Stimulated activated CD8-positive, alpha-beta memory T cell treated with anti-CD3 and anti-CD28 coated beads, Interleukin-4, amount 100 ng/mL, for 4 hours (primary cell): ENCODE data around the gene MBOAT1.
"Not testable (repeated sequence)": the region's sequence is repeated elsewhere in the genome, so short reads cannot be mapped to it uniquely, and the experiment has no call there.

Source experiments
- DNase-seq, 2 donors: peaks; one replicate each; pipeline ENCODE4 v3.0.0-alpha.2; 2020; ENCODE audit warnings: low read depth in 2 of 2, low spot score in 1 of 2

Gene MBOAT1

DNA sequence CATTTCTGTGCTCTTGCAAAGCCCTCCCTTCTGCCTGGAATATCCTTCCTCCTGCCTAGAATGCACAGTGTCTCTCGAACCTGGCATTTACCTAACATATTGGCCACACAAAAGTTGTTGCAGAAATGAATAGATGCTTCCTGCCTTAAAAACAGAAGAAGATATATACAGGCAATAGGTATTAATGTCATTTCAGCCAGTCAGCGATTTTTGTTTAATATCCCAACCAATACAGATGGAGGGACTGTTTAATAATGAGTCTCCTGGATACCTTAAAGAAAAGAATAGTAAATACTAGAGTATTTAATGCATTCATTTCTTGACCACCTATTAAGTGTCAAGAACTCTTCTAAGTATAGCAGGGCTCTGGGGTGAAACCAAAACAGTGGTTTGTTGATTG lies 70.3 kb downstream of the MBOAT1 start:
- no peak for DNase-seq

DNA sequence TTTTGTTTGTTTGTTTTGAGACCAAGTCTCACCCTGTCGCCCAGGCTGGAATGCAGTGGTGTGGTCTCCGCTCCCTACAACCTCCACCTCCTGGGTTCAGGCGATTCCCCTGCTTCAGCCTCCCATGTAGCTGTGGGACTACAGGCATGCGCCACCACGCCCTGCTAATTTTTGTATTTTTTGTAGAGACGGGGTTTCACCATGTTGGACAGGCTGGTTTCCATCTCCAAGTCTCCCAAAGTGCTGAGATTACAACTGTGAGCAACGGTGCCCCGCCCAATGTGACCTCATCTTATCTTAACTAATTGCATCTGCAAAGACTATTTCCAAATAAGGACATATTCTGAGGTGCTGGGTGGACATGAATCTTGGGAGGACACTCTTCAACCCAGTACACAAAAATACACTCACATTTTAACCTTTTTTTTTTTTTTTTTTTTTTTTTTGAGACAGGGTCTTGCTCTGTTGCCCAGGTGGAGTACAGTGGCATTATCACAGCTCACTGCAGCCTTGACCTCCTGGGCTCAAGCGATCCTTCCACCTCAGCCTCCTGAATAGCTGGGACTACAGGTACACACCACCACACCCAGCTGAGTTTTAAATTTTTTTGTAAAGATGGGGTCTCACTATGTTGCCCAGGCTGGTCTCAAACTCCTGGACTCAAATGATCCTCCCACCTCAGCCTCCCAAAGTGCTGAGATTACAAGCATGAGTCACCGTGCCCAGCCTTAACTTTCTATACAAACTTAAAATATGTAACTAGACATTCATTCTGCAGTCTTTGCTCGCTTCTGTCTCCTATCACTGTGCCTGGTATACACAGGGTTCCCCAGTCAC lies 72.9 kb downstream of the MBOAT1 start:
- DNase-seq: not testable (repeated sequence)

DNA sequence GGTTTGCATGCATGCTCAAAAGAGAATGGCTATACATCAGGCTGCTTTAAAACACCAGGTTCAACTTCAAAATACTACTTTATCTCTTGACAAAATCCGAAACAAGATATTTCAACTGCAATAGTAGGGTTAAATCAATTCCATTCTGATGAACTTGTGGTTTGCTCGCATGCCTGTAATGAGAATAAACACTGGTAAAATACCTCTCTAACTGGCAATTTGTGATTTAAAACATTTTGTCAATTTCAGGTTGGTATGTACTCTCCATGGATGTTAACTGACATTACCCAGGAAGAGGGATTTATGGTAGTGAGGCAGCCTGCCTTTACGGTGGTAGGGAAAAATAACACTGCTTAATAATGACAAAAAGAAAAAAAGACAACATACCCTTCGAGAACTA lies 74.4 kb downstream of the MBOAT1 start:
- DNase-seq: no peak

DNA sequence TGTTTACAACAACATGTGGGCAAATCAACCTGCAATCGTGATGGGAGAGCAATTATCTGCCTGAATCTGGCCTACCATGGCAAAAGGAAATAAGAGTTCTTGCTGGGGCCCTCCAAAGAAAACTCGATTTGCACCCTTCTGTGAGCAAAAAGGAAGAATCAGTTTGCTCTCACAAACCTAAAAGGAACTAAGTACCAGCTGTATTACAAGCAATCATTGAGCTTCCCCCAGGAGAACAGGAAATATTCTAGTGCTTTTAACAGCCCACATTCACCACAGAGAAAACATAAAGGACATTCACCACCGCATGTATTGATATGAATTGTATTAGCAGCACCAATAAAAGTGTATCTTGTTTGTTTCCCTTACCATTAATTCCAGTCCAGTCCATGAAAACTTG lies 75.0 kb downstream of the MBOAT1 start:
- no peak for DNase-seq

DNA sequence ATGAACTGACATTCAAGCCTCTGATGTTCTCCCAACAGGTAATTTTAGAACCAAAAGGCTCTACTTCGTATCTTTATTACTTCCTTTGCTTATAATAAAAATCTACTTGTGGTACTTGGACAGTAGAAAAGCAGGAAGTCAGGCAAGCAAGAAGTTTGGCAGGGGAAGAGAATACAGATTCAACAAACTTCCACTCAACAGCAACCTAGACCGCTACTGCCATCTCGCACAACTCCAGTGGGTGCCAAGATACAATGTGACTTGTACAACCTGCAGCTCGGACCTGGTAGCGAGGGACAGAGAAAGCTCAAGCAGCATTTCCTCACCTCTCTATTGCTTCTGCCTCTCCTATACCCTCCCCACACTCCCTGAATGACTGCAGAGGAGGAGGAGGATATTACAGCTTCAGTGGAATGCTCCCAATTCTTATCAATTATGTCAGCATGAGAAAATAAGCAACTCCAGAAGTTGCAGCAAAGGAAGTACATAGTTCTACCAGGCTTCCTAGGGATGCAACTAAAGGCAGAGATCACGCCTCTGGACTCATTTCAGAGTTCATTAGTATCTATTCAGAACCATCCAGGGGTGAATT lies 76.5 kb downstream of the MBOAT1 start:
- no peak for DNase-seq

DNA sequence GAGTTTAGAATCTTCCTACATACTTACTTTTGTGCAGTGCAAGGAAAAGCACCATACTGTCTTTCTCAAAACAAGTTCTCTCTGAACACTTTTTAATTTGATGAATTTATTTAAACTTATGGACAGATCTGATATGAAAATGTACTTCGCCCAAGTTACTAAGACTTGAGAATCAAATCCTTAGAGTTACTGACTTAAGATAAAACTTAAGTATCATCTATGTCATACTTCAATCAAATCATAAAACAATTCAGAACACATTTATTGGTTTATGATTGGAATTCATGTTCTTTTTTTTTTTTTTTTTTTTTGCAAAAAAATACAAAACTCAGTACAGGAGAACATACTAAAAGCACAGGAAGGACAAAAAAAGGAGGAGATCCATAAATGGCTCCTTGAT lies 77.7 kb downstream of the MBOAT1 start:
- no peak for DNase-seq

DNA sequence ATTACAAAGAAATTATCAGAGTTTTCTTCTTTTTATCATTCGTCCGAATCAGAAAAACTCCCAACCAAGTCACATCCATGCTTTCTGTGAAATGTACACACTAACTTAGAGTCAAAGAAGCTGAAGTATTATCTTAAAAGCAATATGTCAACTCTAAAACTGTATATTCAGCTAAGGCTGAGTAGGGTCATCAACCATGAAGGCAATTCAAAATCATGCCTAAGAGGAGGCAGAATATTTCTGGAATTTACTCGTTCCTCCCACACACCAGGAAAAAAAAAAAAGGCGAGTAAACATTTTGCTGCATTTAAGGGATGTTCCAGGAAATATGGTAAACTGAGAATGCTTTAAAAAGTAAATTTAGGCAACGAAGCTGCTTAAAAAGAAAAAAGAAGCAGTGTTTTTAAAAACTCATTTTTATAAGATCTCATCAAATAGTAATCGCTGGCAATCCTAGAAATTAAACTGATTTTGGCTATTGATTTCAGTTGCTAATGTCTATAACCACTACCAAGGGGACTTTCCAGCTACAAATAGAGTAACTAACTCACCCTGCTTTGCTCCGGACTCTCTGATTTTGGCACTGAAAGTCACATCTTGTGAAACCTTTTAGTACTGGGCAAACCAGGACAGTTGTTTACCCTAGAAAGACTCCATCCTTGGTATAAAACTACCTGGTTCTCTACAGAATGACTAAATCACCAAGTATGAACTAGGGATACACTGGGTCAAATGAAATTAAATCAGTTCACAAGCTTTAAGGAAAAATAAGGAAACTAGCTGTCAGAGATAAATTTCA lies 82.8 kb downstream of the MBOAT1 start:
- DNase-seq: no peak

DNA sequence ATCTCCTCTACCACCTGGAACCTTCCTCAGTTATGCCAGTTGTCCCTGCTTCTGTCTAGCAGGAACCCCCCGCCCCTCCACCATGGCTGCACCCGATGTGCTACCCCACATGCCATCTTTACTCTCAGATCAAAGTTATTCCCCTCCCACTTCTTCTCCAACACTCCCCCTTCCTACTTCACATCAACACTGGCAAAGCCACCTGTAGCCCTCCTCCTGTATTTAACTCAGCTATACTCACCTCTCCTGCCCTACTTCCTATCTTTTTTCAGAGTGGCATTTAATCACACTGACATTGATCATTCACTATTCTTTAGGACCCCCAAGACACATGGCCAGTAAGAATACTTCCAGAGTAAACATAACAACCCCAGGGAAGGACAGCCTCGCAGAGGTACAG lies 84.3 kb downstream of the MBOAT1 start:
- DNase-seq: no peak

DNA sequence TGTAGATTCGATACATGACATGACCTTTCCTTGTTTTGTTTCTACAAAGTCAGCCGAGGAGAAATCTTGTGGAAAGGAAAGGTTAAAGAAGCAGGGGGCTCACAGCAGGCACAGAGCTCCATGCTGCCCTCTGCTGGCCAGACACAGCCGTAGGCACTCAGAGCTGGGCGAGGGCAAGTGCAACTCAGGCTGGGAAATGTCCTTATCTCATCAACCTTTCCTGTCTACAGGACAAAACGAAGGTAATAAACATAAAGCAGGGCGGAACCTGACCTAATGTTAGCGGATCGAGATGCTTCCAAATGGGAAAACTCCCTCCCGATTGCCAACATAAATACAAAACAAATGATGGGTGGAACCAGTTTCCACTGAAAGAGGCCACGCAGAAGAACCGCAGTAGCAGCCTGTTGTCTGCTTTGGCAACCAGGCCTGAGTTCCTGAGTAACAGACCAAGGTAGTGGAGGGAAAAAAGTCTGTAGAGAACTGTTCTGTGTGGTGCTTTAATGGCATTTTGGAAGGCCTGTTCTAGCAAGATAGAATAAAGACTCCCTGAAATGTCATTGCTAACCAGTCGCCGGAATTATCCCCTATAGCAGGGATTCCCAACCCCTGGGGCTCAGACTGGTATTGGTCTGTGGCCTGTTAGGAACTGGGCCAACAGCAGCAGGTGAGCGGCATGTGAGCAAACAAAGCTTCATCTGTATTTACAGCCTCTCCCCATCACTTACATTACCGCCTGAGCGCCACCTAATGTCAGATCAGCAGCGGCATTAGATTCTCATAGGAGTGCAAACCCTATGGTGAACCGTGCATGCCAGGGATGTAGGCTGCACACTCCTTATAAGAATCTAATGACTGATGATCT lies 85.2 kb downstream of the MBOAT1 start:
- peak; percentile 21 to 49 for DNase-seq

DNA sequence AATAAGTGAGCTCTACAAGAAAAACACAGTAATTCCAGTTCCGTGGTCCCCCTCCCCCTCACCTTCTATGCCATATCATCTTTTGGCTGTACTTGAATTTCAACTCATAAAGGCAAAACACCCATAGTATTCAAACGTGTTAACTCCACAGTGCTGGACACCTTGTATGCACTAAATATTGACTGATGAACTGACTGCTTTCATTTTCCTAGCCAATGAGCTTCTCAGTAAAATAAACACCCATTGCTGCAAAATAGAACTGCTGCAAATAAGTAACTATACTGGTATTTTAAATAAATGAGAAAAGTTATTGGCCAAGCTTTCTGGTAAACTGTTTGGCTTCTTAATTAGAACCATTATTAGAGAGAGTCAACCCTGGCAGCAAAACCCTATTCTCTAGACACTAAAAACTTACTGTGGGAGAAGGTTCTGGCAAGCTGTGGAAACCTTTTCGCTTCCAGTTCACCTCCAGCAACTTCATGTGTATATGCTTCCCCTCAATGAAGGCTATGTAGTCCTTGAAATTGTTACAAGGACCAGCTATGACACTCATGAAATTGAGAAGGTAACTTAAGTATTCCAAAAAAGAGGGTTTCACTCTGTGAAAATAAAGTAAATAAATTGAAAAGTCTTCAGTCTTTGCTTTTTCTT lies 86.0 kb downstream of the MBOAT1 start:
- no peak for DNase-seq

DNA sequence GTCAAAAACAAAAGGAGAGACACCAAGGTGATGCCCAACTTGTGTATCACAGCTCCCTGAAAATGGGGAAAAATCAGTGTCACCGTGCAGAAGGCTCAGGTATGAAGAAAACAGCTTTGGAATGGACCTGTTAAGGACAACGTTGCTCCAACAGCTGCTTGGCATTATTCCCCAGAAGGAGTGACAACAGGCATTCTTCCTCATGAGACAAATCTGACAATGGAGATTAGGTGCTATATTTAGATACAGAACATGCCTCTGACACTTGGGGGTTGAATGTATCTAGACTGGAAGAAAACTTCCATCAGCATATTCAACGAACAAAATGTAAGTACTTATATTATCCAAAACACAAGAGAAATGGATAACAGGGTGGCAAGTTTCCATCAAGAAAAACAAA lies 87.7 kb downstream of the MBOAT1 start:
- no peak for DNase-seq

DNA sequence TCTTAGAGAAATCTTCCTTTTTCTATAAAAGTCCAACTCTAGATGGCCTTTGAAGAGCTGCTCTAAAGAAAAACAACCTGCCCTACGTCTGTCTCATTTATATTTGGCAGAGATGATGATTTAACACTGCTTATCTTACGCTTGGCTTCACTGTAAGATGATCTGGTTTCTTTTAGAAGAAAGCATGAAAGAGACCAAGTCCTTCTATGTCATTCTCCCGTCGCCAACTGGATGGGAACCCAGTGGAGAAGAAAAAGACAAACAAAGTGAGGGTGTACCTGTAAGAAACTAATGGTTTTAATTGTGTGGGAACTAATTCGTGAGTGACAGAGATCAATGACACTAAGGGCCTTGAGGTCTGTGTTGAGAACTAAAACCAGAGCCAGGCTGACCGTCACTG lies 92.8 kb downstream of the MBOAT1 start:
- no peak for DNase-seq

DNA sequence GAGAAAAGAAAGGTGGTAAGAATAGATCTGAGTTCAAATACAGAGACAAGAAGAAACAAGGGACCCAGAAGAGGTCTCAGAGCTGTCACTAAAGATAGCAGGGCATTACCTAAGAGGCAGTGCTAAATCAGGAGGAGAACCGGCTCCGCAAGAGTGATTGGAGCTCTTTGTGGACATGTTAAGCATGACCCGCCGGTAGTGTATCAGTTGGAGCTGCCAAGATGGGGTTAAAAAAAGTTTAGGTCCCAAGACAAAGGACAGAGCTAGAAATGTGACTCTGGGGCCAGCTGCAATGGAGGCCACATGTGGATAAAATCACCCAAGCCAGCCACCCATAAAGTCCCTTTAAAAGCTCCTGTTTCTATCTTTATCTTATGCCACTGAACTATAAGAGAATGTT lies 93.4 kb downstream of the MBOAT1 start:
- no peak for DNase-seq

DNA sequence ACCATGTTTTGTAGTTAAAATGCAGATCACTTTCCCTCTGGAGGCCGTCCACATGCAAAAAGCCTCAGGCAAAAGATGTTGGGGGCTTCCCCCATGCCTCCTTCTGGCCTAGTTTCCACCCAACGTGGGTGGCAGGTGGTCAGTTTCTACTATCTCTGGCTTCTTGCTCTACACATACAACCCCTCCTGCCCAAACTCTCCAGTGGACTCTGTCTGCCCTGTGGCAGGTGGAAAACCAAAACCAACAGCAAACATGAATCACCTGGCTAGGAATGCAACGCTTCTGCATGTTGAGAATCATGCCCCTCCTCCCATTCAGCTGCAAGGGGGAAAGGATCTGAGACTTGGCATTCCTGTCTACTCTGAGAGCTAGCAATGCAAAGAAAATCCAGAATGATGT lies 94.8 kb downstream of the MBOAT1 start:
- no peak for DNase-seq

DNA sequence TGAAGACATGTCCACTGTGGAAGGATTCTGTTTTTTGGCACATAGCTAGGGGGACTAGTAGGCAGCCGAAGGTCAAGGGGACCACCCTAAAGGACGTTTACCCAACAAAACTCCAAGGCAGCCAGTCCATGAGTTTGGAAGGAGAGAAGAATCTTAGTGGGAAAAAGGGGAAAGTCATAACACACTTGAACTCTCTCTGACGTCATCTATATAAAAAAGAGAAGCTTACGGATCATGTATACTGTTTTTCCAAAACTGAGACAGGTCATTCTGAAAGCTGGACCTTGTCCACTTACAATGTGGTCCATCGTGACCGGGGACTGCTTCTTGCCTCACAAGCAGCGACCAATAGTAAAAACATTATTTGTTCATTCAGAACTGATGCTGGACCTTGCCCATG lies 95.5 kb downstream of the MBOAT1 start:
- DNase-seq: no peak

DNA sequence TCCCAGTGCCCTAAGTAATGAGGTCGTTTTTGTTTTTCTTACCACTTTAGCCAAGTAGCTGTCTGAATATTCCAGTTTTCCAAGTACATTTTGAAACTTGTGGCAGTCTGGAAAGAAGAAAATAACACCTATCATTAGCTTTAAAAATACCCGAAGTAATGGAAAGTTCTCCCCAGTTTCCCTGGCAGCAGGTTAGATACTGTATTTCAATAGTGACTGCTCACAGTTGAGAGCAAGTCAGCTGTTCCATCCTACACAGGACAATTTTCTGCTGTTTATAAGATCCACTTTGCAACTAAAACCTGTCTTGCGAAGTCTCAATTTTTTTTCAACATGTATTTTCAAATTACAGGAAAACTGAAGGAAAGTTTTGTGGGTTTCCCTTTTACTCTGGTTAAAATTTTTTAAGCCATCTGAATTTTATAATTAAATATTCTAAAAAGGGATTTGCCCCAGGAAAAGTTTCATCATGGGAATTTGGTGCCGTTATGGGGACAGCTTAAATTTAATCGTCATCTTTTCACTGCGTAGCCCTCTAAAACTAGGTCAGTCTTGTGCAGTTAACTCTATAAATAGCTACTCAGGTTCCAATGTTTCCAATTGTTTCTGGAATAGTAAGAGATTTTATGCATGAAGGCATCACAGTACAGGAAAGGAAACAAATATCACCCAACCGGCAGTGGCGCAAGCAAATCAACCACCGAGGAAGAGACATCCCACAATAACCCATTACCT lies 96.9 kb downstream of the MBOAT1 start:
- DNase-seq: no peak

DNA sequence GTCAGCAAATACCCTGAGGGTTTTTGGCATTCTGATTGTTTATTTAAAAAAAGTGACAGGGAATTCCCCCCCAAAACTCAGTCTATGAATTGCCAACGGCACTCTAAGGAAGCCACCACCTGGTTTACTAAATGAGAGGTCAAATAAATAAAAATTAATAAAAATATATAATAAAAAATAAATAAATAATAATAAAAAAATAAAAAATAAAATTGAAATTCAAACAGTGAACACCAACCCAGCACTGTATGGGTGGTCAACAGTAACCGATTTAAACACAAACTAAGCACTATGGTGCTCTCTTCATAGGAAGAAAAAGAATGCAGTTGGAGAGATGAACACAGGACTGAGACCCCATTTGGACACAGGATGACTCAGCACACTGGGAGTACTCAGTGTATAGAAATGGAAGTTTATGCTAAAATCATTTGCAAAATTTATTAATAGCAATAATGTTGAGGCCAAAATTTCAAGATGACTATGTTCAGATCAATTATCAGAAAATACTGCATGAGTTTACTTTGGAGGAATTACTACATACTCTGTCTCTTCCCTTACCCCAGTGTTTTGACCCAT lies 98.5 kb downstream of the MBOAT1 start:
- no peak for DNase-seq

DNA sequence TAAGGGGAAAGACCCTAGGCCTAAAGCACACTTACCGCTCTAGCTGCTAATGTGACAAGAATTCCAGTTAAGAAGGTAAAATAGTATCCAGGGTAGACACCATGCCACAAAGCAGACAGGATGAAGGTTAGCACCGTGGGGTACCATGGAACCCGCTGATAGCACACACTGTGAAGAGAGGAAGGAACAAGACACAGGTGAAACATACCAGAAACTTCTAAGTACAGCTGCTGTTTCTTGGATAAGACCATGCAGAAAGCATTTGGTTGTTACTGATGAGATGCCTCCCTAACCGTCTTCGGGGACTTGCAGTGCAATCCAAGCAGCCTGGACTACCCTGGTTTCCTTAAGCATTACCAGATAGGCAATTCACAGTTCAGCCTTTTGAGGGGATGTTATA lies 99.4 kb downstream of the MBOAT1 start:
- no peak for DNase-seq

DNA sequence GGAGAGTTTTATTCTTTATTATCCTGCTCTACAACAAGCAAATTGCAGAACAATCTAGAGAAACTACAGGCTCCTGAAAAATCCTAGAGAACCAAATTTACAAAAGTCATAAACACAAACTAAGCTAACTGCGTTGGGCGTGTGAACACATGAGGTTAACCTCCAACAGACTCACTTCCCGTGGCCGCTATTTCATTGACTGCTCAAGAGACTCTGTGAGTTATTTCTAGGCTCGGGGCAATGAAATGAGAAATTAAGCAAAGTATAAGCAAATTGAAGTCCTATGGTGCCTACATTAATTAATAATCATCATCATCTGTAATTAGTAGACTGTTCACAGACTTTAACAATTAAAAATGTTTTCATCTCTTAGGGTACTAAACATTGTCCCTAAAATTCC lies 100.0 kb downstream of the MBOAT1 start:
- DNase-seq: no peak

DNA sequence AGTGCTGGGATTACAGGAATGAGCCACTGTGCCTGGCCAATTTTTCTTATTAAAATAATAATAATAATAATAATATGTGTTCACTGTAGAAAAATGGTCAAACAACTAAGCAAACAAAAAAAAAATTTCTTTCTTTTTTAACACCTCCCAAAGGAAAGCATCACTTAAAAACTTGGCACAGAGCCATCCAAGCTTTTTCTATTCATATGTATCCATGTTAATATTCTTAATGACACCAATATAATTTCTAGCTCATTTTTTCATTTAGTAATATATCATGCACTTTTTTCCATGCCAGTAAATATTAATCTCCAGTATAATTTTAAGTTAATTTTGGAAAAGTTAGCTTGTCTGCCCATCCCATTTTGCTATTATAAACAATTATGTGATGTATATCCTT lies 101.8 kb downstream of the MBOAT1 start:
- DNase-seq: no peak
